Coronary artery (tissue), 2 donors: ENCODE data around the gene WFDC5.
"Not testable (repeated sequence)": the region's sequence is repeated elsewhere in the genome, so short reads cannot be mapped to it uniquely, and the experiment has no call there.

Experiments
- DNase-seq: peaks from one replicate; pipeline ENCODE4 v3.0.0-alpha.2; 2017; ENCODE audit warnings: low spot score
- H3K27ac ChIP-seq, 2 donors: fragments of 200-600 bp; sonication (generic); one replicate each; pipeline ENCODE4 v1.5.1; 2016 to 2019
- H3K4me3 ChIP-seq: fragments of 200-600 bp; sonication (generic); 2 replicates; pipeline ENCODE4 v1.5.1; 2016; ENCODE audit warnings: mild to moderate bottlenecking, moderate library complexity
- CTCF ChIP-seq: fragments of 200-600 bp; sonication (generic); IDR thresholded peaks from one replicate; pipeline ENCODE4 v1.5.1; 2019; ENCODE audit warnings: antibody characterized with exemption

The WFDC5 gene

GRCh38 chr20:45067558-45067957 lies 47.4 kb downstream of the WFDC5 start:
- DNase-seq, result no peak
- Histone ChIP-seq H3K4me3 (no peak overlapping the region), H3K27ac (no peak overlapping the region)
- TF ChIP-seq CTCF, result no peak

- no peak overlapping the region for H3K4me3 ChIP-seq
- no peak for TF ChIP-seq CTCF
- H3K27ac ChIP-seq, result no peak overlapping the region
- DNase-seq, result no peak
Observed at GRCh38 chr20:45067087-45067486, 47.9 kb downstream of the WFDC5 start.

- DNase-seq, result no peak
- no peak overlapping the region for H3K27ac ChIP-seq
Observed at GRCh38 chr20:45066372-45066771, 48.6 kb downstream of the WFDC5 start.

GRCh38 chr20:45064812-45065211 lies 50.2 kb downstream of the WFDC5 start:
- TF ChIP-seq CTCF, result no peak
- Histone ChIP-seq H3K27ac (no peak overlapping the region), H3K4me3 (no peak overlapping the region)
- no peak for DNase-seq

More at GRCh38 chr20:45066372-45066771, 48.6 kb downstream of the WFDC5 start:
- no peak overlapping the region for H3K4me3 ChIP-seq
- no peak for TF ChIP-seq CTCF

- not testable (repeated sequence) for H3K27ac ChIP-seq, DNase-seq, H3K4me3 ChIP-seq
Observed at GRCh38 chr20:45063107-45063506, 51.9 kb downstream of the WFDC5 start.

- no peak for DNase-seq
- TF ChIP-seq CTCF, result no peak
- no peak overlapping the region for H3K27ac ChIP-seq
- H3K4me3 ChIP-seq, result no peak overlapping the region
Observed at GRCh38 chr20:45061244-45061643, 53.7 kb downstream of the WFDC5 start.

- DNase-seq, result no peak
- no peak overlapping the region for H3K4me3 ChIP-seq
- H3K27ac ChIP-seq, result no peak overlapping the region
- no peak for TF ChIP-seq CTCF
Observed at GRCh38 chr20:45060294-45060693, 54.7 kb downstream of the WFDC5 start.
